ENCODE measurements around the gene DCX. TPM values are rescaled to one million over a fixed set of nuclear protein-coding genes. Genes with fewer than 3 reads are reported as not detected.

Gene DCX
- total RNA-seq, 1 experiment from 2014 or later: not detected

DNA sequence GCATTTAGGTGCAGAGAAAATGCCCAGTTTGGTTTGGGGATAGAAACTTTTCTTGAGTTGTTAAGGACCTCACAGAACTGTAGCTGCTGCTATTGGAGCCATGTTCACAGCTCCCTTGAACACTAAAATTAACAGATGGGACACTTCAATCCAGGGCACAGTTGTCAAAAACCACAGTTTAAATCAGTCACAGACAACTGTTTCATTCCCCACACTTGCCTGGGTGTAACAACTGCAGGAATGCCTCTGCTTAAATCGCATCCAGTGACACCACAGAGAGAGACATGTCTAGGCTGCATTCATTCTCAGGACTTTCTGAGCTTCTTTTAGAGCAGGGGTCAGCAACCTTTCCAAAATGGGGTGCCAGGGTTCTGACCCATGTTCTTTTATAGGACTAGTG lies 129.0 kb downstream of the DCX start (continued):
- TF ChIP-seq POLR2A (IDR thresholded peaks at IDR 0.05; ENCODE audit: borderline replicate concordance, extremely low read depth, insufficient read depth, insufficient read length): no peak
- TF ChIP-seq SRF (IDR thresholded peaks at IDR 0.05; ENCODE audit: low read depth): no peak
- TF ChIP-seq, protein P1, sequence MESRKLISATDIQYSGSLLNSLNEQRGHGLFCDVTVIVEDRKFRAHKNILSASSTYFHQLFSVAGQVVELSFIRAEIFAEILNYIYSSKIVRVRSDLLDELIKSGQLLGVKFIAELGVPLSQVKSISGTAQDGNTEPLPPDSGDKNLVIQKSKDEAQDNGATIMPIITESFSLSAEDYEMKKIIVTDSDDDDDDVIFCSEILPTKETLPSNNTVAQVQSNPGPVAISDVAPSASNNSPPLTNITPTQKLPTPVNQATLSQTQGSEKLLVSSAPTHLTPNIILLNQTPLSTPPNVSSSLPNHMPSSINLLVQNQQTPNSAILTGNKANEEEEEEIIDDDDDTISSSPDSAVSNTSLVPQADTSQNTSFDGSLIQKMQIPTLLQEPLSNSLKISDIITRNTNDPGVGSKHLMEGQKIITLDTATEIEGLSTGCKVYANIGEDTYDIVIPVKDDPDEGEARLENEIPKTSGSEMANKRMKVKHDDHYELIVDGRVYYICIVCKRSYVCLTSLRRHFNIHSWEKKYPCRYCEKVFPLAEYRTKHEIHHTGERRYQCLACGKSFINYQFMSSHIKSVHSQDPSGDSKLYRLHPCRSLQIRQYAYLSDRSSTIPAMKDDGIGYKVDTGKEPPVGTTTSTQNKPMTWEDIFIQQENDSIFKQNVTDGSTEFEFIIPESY (IDR thresholded peaks at IDR 0.05; ENCODE audit: extremely low read depth, insufficient replicate concordance, low read length): no peak
- TF ChIP-seq JUND (IDR thresholded peaks at IDR 0.05): no peak
- TF ChIP-seq, protein P2, sequence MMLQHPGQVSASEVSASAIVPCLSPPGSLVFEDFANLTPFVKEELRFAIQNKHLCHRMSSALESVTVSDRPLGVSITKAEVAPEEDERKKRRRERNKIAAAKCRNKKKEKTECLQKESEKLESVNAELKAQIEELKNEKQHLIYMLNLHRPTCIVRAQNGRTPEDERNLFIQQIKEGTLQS (IDR thresholded peaks at IDR 0.05): no peak
- TF ChIP-seq, protein P3, sequence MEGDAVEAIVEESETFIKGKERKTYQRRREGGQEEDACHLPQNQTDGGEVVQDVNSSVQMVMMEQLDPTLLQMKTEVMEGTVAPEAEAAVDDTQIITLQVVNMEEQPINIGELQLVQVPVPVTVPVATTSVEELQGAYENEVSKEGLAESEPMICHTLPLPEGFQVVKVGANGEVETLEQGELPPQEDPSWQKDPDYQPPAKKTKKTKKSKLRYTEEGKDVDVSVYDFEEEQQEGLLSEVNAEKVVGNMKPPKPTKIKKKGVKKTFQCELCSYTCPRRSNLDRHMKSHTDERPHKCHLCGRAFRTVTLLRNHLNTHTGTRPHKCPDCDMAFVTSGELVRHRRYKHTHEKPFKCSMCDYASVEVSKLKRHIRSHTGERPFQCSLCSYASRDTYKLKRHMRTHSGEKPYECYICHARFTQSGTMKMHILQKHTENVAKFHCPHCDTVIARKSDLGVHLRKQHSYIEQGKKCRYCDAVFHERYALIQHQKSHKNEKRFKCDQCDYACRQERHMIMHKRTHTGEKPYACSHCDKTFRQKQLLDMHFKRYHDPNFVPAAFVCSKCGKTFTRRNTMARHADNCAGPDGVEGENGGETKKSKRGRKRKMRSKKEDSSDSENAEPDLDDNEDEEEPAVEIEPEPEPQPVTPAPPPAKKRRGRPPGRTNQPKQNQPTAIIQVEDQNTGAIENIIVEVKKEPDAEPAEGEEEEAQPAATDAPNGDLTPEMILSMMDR (IDR thresholded peaks at IDR 0.05 in 2 of 3, conservative IDR thresholded peaks at IDR 0.05 in 1 of 3; ENCODE audit: borderline replicate concordance in 1 of 3, insufficient read depth in 1 of 3, low read depth in 2 of 3, low read length in 2 of 3): no peak
- no peak for TF ChIP-seq ZNF274 (IDR thresholded peaks at IDR 0.05; ENCODE audit: low read depth, low read length)

DNA sequence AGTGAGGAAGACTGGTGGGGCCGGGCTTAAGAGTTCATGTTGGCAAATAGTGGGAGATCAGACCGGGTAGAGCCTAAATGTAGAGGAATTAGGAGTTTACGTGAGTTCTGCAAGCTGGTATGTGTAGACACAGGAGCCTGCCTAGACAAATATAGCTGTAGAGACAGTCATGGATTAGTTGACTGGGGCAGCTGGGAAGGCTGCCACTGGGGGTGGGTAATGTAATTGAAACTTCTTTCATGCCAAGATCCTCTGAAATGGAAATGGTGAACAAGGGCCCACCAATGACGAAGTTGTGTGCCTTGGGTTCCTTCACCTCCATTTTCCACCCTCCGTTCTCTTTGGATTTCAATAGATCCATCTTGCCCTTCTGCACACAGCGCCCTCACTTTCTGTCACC lies 129.9 kb downstream of the DCX start:
- no peak overlapping the region for H2AFZ ChIP-seq (ENCODE audit: low read depth, low read length, poor library complexity, severe bottlenecking)
- no peak overlapping the region for H3K9ac ChIP-seq (ENCODE audit: low read length)
- no peaks in the 10 kb centered on the region for H3K36me3 ChIP-seq (ENCODE audit: control insufficient read depth in 1 of 2, insufficient read depth in 2 of 2, low read length in 2 of 2)
- H3K27ac ChIP-seq (ENCODE audit: low read depth, low read length): no peak overlapping the region
- no peaks in the 10 kb centered on the region for H4K20me1 ChIP-seq (ENCODE audit: insufficient read depth)
- no TSS peak for BruUV-seq (replicated peaks)
- no peak overlapping the region for H3K4me2 ChIP-seq (ENCODE audit: low read length)
- no peak overlapping the region for H3K4me3 ChIP-seq (replicated peaks in 1 of 2; ENCODE audit: low read depth in 1 of 2, low read length in 2 of 2)
- H3K27me3 ChIP-seq (ENCODE audit: insufficient read depth, low read length): peaks cover 5% of the 10 kb centered on the region; the same call in 1 of the 2 replicates
- ChIA-PET CTCF (no interaction called here), RAD21 (ENCODE audit: low non-redundant PET in 1 of 2, low total read pairs in 2 of 2, uncharacterized antibody in 2 of 2, unreplicated experiment in 2 of 2) (no interaction called here), POLR2A (no interaction called here)
- intact Hi-C loops (cut with micrococcal nuclease): no loop called here
- H3K9me2 ChIP-seq (ENCODE audit: insufficient read depth): no peaks in the 10 kb centered on the region
- no peaks in the 10 kb centered on the region for H3K4me1 ChIP-seq (ENCODE audit: control insufficient read depth in 1 of 2, insufficient read depth in 2 of 2, low read length in 2 of 2)
- DNase-seq (ENCODE audit: low read depth, low spot score): no peak
- ATAC-seq: no peak
- H3K79me2 ChIP-seq (ENCODE audit: insufficient read depth, low read length): no peaks in the 10 kb centered on the region
- no peaks in the 10 kb centered on the region for H3K9me3 ChIP-seq (ENCODE audit: control insufficient read depth in 1 of 2, insufficient read depth in 1 of 2, low read depth in 1 of 2, low read length in 2 of 2)
- TF ChIP-seq ZFX (IDR thresholded peaks at IDR 0.05) (no peak), POLR2AphosphoS5 (IDR thresholded peaks at IDR 0.05; ENCODE audit: low read depth, low read length) (no peak), JUND (IDR thresholded peaks at IDR 0.05) (no peak), ZNF274 (IDR thresholded peaks at IDR 0.05; ENCODE audit: low read depth, low read length) (no peak), ELF1 (IDR thresholded peaks at IDR 0.05; ENCODE audit: borderline replicate concordance, low read depth) (no peak), CEBPB (IDR thresholded peaks at IDR 0.05; ENCODE audit: low read depth) (no peak), SP1 (IDR thresholded peaks at IDR 0.05; ENCODE audit: low read depth) (no peak), YY1 (IDR thresholded peaks at IDR 0.05; ENCODE audit: extremely low read depth, insufficient replicate concordance, low read depth, low read length) (no peak), EGR1 (IDR thresholded peaks at IDR 0.05; ENCODE audit: low read depth) (no peak), SRF (IDR thresholded peaks at IDR 0.05; ENCODE audit: low read depth) (no peak), POLR2A (IDR thresholded peaks at IDR 0.05; ENCODE audit: borderline replicate concordance, extremely low read depth, insufficient read depth, insufficient read length) (no peak)
- TF ChIP-seq, protein P1 (IDR thresholded peaks at IDR 0.05; ENCODE audit: extremely low read depth, insufficient replicate concordance, low read length): no peak
- TF ChIP-seq, protein P4, sequence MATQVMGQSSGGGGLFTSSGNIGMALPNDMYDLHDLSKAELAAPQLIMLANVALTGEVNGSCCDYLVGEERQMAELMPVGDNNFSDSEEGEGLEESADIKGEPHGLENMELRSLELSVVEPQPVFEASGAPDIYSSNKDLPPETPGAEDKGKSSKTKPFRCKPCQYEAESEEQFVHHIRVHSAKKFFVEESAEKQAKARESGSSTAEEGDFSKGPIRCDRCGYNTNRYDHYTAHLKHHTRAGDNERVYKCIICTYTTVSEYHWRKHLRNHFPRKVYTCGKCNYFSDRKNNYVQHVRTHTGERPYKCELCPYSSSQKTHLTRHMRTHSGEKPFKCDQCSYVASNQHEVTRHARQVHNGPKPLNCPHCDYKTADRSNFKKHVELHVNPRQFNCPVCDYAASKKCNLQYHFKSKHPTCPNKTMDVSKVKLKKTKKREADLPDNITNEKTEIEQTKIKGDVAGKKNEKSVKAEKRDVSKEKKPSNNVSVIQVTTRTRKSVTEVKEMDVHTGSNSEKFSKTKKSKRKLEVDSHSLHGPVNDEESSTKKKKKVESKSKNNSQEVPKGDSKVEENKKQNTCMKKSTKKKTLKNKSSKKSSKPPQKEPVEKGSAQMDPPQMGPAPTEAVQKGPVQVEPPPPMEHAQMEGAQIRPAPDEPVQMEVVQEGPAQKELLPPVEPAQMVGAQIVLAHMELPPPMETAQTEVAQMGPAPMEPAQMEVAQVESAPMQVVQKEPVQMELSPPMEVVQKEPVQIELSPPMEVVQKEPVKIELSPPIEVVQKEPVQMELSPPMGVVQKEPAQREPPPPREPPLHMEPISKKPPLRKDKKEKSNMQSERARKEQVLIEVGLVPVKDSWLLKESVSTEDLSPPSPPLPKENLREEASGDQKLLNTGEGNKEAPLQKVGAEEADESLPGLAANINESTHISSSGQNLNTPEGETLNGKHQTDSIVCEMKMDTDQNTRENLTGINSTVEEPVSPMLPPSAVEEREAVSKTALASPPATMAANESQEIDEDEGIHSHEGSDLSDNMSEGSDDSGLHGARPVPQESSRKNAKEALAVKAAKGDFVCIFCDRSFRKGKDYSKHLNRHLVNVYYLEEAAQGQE (IDR thresholded peaks at IDR 0.05; ENCODE audit: low read depth): no peak

All from HCT116 (cell line).